Stimulated activated CD8-positive, alpha-beta memory T cell treated with anti-CD3 and anti-CD28 coated beads, Interleukin-12 subunit alpha, Interleukin-12 subunit beta, amount 100 ng/mL, for 4 hours (primary cell): Measurements from ENCODE around the gene L1CAM.

ENCODE experiments used
- DNase-seq: peaks from one replicate; pipeline ENCODE4 v3.0.0-alpha.2; 2020; ENCODE audit warnings: low read depth

The L1CAM gene, protein sequence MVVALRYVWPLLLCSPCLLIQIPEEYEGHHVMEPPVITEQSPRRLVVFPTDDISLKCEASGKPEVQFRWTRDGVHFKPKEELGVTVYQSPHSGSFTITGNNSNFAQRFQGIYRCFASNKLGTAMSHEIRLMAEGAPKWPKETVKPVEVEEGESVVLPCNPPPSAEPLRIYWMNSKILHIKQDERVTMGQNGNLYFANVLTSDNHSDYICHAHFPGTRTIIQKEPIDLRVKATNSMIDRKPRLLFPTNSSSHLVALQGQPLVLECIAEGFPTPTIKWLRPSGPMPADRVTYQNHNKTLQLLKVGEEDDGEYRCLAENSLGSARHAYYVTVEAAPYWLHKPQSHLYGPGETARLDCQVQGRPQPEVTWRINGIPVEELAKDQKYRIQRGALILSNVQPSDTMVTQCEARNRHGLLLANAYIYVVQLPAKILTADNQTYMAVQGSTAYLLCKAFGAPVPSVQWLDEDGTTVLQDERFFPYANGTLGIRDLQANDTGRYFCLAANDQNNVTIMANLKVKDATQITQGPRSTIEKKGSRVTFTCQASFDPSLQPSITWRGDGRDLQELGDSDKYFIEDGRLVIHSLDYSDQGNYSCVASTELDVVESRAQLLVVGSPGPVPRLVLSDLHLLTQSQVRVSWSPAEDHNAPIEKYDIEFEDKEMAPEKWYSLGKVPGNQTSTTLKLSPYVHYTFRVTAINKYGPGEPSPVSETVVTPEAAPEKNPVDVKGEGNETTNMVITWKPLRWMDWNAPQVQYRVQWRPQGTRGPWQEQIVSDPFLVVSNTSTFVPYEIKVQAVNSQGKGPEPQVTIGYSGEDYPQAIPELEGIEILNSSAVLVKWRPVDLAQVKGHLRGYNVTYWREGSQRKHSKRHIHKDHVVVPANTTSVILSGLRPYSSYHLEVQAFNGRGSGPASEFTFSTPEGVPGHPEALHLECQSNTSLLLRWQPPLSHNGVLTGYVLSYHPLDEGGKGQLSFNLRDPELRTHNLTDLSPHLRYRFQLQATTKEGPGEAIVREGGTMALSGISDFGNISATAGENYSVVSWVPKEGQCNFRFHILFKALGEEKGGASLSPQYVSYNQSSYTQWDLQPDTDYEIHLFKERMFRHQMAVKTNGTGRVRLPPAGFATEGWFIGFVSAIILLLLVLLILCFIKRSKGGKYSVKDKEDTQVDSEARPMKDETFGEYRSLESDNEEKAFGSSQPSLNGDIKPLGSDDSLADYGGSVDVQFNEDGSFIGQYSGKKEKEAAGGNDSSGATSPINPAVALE

DNA sequence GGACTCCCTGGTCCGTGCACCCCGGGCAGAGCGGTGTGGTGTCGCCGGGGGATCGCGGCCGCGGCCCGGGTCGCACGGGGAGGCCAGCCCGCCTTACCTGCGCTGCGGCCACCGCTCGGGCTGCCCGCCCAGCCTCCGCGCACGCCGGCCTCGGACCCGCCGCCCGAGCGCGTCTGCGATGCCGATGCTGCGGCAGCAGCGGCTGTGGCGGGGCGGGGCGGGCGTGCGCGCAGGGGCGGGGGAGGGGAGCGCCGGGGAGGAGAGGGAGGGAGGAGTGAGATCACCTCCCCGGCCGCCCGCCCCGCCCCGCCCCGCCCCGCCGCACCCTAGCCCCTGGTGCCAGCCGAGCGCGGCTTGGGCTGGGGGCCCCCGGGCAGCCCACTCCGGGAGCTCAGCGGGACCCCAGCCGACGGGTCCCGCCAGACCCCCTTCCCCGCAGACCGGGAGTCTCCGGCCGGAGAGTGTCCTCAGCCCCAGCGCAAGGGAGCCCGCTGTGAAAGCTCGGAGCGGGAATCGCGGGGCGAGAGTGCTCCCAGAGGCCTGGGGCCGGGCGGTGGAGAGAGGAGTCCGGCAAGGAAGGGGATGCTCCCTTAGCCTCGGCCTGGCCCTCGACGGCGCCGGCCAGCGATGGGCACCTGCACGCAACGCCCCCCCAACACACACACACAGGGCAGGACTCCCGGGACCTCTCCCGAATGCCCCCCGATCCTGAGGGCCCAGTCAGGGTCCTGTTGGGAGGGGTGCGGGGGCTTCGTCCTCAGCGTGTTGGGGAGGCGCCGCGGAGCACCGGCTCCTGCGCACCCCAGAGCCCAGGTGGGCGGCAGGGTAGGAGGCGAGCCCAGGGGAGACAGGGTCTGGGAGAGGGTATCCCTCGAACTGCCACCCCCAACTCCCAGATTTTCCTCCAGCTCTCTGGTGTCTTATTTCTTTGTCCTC lies at the start of gene L1CAM:
Gene L1CAM (minus strand): TSS at position 206 of the 936 bp plus-strand sequence. CDS start 10,337 bp downstream, outside the sequence.
- DNase-seq, result no peak

DNA sequence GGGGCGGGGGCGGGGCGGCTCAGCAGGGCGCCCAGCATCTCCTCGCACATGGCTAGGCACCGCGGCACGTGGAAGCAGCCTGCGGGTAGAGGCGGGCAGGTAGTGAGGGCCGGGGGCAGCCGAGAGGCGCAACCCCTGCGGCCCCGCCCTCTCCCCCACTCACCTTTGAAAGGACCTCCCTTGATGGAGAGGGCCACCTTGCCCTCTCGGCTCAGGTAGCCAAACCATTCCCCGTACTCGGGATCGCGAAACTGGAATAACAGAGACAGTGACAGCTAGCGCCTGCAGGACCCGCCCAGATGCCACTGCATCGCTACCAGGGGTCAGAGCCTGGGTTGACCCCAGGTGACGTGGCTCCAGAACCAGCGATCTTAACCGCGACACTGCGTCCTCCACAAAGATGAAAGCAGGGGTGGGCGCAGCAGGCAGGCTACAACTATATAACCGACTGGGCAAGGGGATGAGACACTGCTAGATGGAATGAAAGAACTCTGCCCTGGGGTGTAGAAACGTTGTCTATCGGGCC lies 49.4 kb upstream of the L1CAM start:
- no peak for DNase-seq

GRCh38 chrX:153934762-153935325 lies 48.9 kb upstream of the L1CAM start, which contains the start of gene NAA10:
TSS of gene NAA10 (minus strand) at chrX:153935037. CDS start at chrX:153934904, 133 bp downstream.
- DNase-seq, result peak; percentile 58

DNA sequence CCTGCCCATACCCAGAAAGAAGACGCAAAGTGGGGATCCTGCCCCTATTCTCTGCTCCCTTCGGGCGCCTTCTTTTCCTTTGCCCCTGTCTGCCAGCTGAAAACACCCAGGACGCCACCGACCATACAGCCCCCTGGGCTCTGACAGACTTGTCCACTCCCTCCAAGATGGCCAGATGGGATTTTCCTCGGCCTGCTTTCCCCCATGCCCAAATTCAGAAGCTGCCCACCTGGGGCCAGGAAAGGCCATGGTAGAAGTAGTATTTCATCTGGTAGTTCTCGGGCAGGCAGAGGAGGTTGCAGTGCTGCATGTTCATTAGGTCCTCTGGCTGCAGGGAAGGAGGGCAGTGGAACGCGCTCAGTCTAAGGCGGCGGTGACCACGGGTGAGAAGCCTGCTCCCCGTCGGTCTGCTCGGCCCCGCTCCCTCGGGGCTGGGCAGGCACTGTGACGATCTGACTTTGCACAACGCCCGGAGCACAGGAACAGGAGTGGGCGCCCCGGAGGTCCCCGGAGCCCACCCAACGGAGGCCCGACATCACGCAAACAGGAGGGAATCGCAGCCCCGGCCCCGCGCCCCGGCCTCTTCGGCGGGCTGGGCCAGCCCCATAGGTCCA lies 48.3 kb upstream of the L1CAM start:
- DNase-seq, result no peak

DNA sequence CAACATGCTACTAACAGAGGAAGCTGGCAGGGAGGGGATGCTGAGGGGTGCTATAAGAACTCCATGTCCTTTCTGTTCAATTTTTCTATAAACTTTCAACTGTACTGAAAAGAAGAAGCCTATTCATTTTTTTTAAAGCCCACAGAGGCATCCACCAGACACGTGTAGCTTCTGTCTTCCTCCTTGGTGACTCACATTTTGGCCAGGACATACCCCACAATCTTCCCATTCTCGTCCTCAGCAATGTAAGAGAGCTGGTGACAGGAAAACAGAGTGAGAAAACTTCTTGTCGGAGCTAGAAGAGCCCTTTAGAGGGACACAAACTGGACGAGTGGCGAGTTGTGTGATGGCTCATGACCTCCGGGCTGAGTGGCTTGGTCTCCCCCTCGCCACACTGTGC lies 47.8 kb upstream of the L1CAM start:
- DNase-seq, result no peak

- no peak for DNase-seq
Measured at GRCh38 chrX:153932220-153932915, 46.4 kb upstream of the L1CAM start.

- no peak for DNase-seq
Measured at GRCh38 chrX:153931748-153932147, 45.8 kb upstream of the L1CAM start.

DNA sequence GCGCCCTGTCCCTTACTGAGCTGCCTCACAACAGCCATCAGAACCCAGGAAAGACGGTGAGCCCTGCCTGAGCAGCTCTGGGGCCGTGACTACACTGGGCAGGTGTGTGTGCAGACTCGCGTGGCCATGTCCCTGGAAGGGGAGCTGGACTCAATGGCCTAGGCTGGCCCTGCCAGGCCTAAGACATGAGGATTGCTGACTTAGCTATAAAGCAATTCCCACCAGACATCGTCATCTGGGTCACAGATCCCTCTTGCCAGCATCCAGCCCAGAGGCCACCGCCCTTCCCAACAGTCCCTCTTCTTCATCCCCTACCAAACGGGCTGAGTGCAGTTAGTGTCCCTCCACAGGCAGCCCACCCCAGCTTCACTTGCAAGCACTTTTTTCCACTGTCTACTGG lies 45.2 kb upstream of the L1CAM start:
- no peak for DNase-seq

DNA sequence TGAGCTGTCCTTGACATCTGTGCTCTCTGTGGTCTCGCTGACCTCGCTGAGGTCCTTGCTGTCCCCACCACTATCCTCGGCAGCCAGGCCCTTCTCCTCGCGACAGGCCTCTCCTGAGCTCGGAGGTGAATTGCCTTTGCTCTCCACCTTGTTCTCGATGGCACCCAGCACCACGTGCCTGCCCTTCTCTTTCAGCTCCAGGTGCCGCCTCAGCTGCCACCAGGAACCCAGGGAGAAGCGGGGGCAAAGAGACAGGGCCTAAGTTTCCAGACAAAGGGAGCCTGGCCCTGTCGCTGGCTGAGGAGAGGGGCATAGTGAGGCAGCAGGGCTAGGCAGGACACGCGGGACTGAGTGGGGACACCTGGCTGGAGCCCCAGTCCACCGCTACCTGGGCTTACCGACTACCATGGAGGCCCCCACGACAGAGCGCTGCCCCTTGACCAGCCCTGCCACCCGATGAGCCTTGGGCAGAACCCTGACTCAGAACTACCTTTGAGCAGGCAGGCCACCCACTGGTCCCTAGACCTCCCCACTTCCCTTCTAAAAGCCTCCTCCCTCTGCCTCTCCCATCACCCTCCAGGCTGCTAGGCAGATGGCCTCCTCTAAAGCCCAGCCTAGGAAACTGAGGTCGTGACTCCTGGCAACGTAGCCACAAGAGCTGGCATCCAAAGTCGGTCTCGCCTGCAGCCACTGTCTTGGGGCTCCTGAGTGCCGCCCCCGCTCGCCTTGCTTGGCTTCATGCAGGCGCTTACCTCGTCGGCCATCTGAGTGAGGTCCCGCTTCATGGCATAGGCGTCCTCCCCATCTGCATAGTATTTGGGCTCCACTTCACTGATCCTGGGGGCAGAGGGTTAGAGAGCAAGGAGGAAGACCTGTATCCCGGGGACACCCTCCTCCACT lies 44.3 kb upstream of the L1CAM start:
- no peak for DNase-seq

- no peak for DNase-seq
Measured at GRCh38 chrX:153929576-153929975, 43.6 kb upstream of the L1CAM start.

DNA sequence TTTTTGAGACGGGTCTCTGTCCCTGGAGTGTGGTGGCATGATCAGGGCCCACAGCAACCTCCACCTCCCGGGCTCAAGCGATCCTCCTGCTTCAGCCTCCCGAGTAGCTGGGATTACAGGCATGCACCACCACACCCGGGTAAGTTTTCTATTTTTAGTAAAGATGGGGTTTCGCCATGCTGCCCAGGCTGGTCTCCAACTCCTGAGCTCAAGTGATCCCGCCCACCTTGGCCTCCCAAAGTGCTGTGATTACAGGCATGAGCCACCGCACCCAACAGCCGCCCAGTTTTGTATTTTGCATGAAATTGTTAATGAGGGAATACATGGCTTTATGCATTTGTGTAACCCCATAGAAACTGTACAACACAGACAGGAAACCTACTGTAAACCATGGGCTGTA lies 42.9 kb upstream of the L1CAM start:
- DNase-seq, result no peak

GRCh38 chrX:153927922-153928760 lies 42.2 kb upstream of the L1CAM start:
- peak; percentile 93 for DNase-seq

- DNase-seq, result no peak
Measured at GRCh38 chrX:153927672-153927921, 41.6 kb upstream of the L1CAM start.

DNA sequence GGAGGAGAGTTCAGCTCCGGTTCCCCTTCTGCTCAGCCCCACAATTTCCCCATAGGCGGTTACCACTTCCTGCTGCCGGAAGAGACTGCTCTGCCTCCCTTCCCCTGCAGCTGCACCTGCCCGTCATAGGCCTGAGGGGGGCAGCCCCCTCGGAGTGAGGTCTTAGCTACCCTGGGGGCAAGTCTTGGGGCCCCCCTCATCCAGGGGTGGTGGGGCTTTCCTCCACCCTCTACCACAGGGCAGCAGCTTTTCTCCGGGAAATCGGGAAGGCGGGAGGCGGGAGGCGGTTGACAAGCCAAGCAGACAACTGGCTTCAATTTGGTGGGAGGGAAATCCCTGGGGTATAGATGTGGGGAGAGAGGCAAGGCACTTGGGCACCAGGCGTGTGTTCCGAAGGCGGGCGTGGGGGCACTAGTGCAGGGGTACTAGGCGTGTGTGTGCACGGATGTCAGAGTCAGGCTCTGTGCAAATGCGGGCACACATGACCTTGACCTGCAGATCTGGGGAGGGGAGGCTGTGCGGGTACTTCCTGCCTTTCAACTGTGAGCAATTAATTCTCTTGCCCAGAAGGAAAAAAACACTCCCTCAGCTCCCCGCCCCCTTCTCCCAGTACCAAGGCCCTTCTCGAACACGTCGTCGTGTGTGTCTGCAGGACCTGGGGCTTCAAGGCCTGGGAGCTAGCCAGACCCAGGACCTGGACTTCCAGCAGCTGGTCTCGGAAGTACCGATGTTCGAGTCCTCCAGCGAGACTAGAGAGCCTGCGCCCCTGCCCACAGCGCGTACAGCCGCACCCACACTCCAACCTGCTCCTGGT lies 41.1 kb upstream of the L1CAM start:
- DNase-seq, result peak; percentile 63

DNA sequence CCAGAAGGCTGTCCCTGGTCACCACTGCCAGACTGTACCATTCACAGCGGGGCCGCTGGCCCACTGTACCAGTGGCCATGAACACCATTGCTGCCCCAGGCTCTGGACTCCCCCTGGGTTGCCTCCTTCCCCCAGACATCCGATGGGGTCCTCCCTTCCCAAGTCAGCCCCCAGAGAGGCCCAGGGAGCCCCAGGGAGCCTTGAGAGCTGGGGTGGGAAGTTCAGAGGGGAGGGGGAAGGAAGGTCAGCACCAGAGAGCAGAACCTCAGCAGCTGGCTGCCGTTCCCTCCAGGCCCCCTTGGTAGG lies 40.5 kb upstream of the L1CAM start:
- DNase-seq, result no peak

GRCh38 chrX:153925739-153926551 lies 40.0 kb upstream of the L1CAM start, which contains the start of gene ARHGAP4:
TSS of gene ARHGAP4 (minus strand) at chrX:153926264. CDS start at chrX:153926202, 62 bp downstream.
- peak; percentile 49 for DNase-seq
